Stimulated activated CD4-positive, alpha-beta T cell treated with anti-CD3 and anti-CD28 coated beads, Interleukin-1b, Interleukin-23, amount 100 ng/mL, for 48 hours (primary cell): ENCODE measurements around the gene SESN2.
"Not testable (repeated sequence)": the region's sequence is repeated elsewhere in the genome, so short reads cannot be mapped to it uniquely, and the experiment has no call there.

ENCODE experiments used
- DNase-seq: peaks from one replicate; pipeline ENCODE4 v3.0.0-alpha.2; 2020

SESN2 gene

GRCh38 chr1:28291711-28292110, 32.4 kb downstream of the SESN2 start:
- DNase-seq: no peak

DNA sequence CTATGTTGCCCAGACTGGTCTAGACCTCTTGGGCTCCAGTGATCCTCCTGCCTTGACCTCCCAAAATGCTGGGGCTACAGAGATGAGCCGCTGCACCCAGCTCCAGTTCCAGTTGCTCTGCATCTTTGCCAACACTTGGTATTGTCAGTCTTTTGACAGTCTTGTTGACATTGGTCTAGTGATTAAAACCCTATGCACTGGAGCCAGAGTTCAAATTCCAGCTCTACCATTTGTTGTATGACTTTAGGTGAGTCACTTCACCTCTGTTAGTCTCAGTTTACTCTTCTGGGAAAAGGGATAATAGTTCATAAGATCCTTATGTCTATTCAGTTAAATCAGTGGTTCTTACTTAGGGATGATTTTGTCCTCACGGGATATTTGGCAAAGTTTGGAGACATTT, 36.6 kb downstream of the SESN2 start:
- DNase-seq: no peak

GRCh38 chr1:28296401-28297261, 37.3 kb downstream of the SESN2 start:
- no peak for DNase-seq

GRCh38 chr1:28297826-28298225, 38.5 kb downstream of the SESN2 start:
- no peak for DNase-seq

DNA sequence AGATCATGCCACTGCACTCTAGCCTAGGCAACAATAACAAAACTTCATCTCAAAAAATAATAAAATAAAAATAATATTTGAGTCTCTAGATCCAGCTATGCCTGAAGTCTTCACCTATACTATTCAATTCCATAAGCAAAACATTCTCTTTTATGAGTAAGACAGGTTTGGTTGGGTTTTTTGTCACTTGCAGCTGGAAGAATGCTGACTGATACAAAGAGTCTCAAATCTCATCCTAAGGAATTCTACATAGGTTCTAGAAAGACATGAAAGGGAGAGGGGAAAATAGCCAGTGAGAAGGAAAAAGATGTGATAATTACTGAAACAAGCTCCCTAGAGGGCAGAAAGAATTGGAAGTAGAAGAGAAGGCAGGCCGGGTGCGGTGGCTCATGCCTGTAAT, 39.1 kb downstream of the SESN2 start:
- DNase-seq: no peak

DNA sequence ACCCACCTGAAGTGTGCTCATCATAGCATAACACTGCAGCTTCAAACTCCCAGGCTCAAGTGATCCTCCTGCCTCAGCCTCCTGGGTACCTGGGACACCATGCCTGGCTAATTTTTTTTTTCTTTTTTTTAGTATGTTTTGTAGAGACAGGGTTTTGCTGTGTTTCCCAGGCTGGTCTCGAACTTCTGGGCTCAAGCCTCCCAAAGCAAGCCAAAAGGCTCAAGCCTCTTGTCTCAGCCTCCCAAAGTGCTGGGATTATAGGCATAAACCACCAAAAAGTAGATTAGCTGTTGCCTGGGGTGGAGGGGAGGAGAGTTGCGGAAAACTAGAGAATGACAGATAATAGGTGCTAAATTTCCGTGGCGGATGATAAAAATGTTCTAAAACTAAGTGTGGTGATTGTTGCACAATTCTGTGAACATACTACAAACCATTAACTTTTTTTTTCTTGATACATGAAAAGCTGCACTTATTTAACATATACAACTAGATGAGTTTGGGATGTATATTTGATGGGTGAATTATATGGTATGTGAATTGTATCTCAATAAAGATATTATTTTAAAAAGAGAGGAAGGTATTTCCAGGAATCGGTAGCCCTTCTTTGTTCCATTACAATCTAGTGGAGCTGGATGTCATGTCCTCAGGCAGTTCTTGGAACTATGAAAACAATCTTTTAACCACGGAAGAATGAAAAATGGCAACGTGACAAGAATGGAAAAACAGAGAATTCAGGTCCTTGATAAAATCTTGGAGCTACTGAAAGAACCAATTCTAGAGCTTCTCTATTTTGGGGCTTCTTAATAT, 42.3 kb downstream of the SESN2 start:
- DNase-seq: no peak

DNA sequence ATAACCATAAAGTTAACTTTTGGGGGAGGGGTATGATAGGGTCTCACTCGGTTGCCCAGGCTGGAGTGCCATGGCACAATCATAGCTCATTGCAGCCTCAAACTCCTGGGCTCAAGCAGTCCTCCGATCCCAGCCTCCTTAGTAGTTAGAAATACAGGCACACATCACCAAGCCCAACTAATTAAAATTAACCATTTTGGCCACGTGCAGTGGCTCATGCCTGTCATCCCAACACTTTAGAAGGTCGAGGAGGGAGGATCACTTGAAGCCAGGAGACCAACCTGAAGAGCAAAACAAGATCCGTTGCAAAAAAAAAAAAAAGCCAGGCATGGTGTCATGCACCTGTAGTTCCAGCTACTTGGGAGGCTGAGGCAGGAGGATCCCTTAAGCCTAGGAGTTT, 42.9 kb downstream of the SESN2 start:
- no peak for DNase-seq

DNA sequence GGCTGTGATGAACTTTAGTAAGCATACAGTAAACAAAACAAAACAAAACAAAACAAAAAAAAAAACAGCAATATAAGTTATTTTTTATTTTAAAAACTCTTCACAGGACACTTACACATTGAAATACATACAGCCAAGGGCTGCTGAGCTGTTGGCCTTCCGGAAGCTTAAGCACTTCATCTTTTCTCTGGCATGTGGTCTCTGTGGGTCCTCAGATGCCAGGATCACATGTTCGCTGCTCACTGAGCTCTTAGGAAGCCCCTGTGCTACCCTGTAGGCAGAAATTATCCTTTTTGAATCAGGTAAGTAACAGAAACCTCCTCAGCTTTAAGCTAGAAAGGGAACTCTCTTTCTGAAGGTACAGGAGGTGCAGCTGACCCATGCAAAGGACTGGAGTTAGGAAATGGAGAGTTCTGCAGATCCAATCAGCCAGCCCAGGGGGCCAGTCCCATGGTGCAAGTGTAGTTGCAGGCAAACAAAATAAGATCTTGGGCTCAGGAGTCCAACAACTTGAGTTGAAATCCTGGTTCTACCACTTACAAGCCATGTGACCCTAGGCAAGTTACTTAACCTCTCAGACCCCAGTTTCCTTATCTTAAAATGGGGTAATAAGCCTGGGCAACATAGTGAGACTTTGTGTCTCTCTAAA, 47.1 kb downstream of the SESN2 start:
- no peak for DNase-seq

DNA sequence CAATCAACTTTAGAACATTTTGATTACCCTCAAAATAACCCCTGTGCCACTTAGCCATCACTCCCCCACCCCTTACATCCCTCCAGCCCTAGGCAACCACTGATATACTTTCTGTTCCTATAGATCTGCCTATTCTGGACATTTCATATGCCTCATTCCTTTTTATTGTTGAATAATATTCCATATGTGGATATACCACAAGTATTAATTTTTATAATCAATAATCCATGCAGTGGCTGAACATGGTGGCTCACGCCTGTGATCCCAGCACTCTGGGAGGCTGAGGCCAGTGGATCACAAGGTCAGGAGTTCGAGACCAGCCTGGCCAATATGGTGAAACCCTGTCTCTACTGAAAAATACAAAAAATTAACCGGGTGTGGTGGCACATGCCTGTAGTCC, 49.4 kb downstream of the SESN2 start:
- no peak for DNase-seq

- DNase-seq: no peak
These were observed 50.4 kb downstream of the SESN2 start for GRCh38 chr1:28309702-28310101.

DNA sequence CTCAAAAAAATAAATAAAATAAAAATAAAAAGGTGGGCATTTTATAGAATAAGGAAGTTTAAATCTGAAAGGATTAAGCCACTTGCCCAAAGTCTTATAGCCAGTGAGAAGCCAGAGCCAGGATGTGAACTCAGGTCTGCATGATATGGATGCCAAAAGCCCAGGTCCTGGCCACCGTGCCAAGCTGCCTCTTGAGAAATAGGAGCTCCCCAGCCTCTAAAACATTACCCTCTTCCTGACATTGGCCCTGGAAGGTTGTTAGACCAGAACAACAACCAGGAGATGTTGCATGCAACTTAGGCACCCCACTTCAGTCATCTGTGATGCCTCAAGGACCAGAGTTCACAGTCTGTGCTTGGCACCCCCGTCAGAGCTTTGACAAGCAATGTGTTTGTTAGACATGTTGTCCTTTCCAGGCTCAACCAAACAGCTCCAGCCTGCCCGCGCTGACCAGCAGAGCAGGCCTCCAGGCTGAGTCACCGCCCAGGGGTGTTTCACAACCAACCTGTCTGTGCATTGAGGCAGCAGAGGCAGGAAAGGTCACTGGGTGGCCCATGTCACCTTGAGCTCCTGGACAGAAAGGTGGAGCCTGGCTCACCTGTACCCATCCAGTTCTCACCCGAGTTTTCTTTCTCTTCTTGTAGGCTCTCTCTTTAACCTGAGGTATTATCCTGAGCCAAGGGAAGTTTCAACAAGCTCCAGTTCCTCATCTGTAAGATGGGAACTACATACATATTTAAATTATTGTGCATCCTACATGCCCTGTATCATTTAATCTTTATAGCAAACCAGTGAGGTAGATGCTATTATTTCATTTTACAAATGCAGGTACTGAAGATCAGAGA, 54.6 kb downstream of the SESN2 start:
- no peak for DNase-seq

- no peak for DNase-seq
These were observed 55.2 kb downstream of the SESN2 start for GRCh38 chr1:28314547-28314941.

DNA sequence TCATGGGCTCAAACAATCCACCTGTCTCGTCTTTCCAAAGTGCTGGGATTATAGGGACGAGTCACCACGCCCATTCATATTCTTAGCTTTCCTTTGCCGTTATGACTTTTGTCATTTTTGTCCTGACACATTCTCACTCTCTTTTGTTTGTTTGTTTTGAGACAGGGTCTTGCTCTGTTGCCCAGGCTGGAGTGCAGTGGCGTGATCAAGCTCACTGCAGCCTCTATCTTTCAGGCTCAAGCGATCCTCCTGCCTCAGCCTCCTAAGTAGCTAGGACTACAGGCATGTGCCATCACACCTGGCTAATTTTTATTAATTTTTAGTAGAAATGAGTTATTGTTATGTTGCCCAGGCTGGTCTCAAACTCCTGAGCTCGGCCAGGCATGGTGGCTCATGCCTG, 57.7 kb downstream of the SESN2 start:
- DNase-seq: no peak

DNA sequence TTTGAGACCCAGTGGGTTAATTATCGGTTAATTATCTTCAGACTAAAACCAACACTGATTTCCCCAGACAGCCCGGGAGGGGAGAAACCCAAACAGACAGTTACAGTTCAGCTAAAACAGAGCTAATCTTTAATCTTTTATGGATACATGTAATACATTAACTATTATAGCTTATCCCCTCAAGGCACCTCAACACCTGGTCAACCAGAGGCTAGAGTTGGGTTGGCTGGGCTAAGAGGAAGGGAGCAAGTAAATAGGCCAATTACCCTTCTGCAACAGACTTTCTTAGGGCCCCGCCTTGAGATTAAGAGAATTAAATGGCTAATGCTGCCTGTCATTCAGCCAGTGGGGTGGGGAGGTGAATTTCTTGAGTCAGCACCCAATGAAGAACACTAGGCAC, 62.9 kb downstream of the SESN2 start:
- no peak for DNase-seq

DNA sequence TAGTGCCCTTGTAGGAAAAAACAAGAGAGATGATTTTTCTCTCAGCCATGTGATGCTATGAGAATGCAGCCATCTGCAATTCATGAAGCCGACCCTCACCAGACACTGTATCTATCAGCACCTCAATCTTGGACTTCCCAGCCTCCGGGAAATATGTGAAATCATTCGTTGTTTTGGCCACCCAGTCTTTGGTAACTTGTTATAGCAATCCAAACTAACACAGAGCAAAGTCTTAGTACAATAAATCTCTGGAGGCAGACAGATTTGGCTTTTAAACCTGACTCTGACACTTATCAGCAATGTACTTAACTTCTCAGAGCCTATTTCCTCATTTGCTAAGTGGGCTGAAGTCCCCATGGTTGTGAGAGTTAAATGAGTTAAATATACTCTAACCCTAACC, 64.4 kb downstream of the SESN2 start:
- no peak for DNase-seq

DNA sequence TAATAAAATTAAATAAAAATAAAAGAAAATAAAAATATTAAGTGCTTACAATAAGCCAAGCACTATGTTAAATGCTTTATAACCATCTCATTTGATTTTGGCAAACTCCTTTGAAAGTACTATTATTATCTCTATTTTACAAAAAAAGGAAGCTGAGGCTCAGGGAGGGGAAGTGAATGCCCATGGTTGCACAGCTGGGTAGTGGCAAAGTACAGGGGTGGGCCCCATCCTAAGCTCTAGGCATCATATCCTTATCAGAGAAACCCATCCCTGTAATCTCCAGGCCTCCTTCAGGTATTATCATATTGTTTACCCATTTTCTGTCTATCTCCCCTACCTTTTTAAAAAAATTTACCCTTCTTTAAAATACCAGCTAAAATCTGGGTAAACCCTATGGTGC, 67.2 kb downstream of the SESN2 start:
- DNase-seq: no peak

- no peak for DNase-seq
These were observed 67.7 kb downstream of the SESN2 start for GRCh38 chr1:28326984-28327383.

GRCh38 chr1:28327431-28327830, 68.1 kb downstream of the SESN2 start:
- not testable (repeated sequence) for DNase-seq

DNA sequence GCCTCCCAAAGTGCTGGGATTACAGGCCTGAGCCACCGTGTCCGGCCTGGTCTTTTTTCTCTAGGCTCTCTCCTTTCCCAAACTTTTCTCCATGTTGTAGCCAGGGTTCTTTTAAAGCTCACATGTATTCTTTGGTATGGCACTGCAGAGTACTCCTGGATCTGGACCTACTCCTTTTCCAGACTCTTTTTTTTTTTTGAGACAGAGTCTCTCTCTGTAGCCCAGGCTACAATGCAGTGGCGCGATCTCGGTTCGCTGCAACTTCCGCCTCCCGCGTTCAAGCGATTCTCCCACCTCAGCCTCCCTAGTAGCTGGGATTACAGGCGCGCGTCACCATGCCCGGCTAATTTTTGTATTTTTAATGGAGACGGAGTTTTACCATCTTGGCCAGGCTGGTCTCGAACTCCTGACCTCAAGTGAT, 68.9 kb downstream of the SESN2 start:
- DNase-seq: no peak

DNA sequence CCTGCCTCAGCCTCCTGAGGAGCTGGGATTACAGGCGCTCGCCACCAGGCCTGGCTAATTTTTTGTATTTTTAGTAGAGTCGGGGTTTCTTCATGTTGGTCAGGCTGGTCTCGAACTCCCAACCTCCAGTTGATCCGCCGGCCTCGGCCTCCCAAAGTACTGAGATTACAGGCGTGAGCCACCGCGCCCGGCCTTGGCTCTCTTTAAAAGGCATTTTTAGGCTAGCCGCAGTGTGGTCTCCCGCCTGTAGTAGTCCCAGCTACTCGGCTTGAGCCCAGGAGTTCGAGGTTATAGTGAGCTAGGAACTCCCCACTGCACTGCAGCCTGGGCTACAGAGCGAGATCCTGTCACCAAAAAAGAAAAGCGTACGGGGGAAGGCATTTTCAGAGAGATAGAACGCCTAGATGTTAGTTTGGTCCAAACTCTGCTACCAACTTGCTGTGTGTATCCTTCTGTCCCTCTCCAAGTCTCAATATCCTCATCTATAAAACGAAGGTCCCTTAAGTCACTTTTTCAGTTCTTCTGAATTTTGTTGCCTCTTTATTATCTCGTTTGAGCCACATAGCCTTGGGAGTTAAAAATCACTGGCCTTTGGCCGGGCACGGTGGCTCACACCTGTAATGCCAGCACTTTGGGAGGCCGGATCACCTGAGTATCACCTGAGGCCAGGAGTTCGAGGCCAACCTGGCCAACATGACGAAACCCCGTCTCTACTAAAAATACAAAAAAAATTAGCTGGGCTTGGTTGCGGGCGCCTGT, 70.3 kb downstream of the SESN2 start:
- DNase-seq: peak; percentile 43
